GM20431 (cell line): ENCODE results near the gene HMMR.
"Not testable (repeated sequence)": the region's sequence is repeated elsewhere in the genome, so short reads cannot be mapped to it uniquely, and the experiment has no call there.

ENCODE experiments used
- in situ Hi-C: fragments of 300-500 bp; cut with MseI, MboI; formaldehyde crosslinking; loops from one replicate; pipeline ENCODE4 v1.15.0; 2020; ENCODE audit warnings: low sequenced_read_pairs; ENCODE audit not compliant: unreplicated experiment

The HMMR gene

GRCh38 chr5:163505368-163506094, 45.1 kb downstream of the HMMR start, which contains the start of gene MAT2B:
TSS of gene MAT2B (plus strand) at chr5:163505619. CDS start at chr5:163505687, 68 bp downstream.
- in situ Hi-C loops: no loop called here

GRCh38 chr5:163506095-163506457, 45.6 kb downstream of the HMMR start:
- in situ Hi-C loops: no loop called here

- in situ Hi-C loops: no loop called here
Observed at GRCh38 chr5:163506726-163507125, 46.3 kb downstream of the HMMR start.

- in situ Hi-C loops: no loop called here
Observed at GRCh38 chr5:163508753-163509152, 48.3 kb downstream of the HMMR start.

GRCh38 chr5:163509291-163509951, 49.0 kb downstream of the HMMR start:
- in situ Hi-C loops: no loop called here

GRCh38 chr5:163512526-163512925, 52.1 kb downstream of the HMMR start:
- in situ Hi-C loops: no loop called here

- in situ Hi-C loops: no loop called here
Observed at GRCh38 chr5:163525096-163525495, 64.7 kb downstream of the HMMR start.

- in situ Hi-C loops: no loop called here
Observed at GRCh38 chr5:163529698-163530097, 69.3 kb downstream of the HMMR start.

- in situ Hi-C loops: no loop called here
Observed at GRCh38 chr5:163531272-163531671, 70.8 kb downstream of the HMMR start.

GRCh38 chr5:163532171-163533084, 72.0 kb downstream of the HMMR start:
- in situ Hi-C loops: no loop called here

- in situ Hi-C loops: no loop called here
Observed at GRCh38 chr5:163533223-163533622, 72.8 kb downstream of the HMMR start.

GRCh38 chr5:163534492-163535094, 74.2 kb downstream of the HMMR start:
- in situ Hi-C loops: no loop called here

GRCh38 chr5:163535290-163535689, 74.9 kb downstream of the HMMR start:
- in situ Hi-C loops: no loop called here

- in situ Hi-C loops: not testable (repeated sequence)
Observed at GRCh38 chr5:163536442-163536841, 76.0 kb downstream of the HMMR start.

GRCh38 chr5:163540696-163541095, 80.3 kb downstream of the HMMR start:
- in situ Hi-C loops: no loop called here
